GM21360 (cell line): ENCODE data around the gene ELAC1.
A peak's percentile ranks its signal among the peaks of the same experiment; 100 is the strongest.
"Not testable (repeated sequence)": the region's sequence is repeated elsewhere in the genome, so short reads cannot be mapped to it uniquely, and the experiment has no call there.

ENCODE experiments used
- ATAC-seq: cut with Tn5 transposase; IDR thresholded peaks from one replicate; pipeline ENCODE4 v1.9.1; 2021; ENCODE audit warnings: mild to moderate bottlenecking, moderate library complexity; ENCODE audit not compliant: unreplicated experiment

Gene ELAC1

DNA sequence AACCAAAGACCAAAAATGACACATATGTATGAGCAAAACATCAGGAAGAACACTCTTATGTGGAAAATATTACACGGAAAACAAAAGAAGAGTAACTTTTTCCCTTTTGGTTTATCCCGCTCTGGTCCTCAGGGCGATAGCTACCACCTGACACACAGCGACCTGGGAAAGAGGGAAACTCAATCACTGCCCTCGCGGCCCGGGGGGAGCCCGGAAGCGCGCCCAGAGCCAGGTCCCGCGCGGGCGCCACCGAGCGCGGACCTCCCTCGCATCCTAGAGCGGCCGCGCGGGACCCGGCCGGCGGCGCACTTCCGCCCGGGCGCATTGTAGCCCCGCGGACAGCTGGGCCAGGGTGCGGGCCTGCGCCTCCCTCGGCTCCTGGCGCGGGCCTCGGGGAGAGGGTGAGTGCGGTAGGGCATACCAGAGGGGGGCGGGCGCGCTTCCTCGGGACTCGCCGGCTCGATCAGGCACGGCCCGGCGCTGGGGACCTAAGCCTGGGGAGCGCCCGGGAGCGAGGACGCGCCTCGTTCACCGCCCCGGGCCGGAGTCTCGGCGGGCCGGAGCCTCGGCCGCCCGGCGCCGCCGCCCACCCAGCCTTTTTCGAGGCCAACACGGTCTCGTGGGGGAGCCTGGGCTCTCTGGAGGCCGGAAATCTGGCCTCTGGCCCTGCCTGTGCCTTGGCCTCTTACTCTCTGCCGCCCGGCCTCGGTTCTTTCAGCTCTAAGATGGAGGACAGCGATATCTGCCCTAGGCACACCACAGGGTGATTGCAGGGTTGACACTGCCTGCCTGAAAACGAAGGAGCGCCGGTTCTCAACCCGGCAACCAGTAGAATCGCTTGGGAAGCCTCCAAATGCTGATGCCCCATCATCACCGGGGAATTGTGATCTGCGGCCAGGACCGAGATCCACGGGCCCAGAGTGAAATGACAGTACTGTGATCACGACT, at the start of gene ELAC1:
Gene ELAC1 (plus strand): TSS at position 327 of the 948 bp plus-strand sequence. CDS start 6,365 bp downstream, outside the sequence.
- ATAC-seq: peak; percentile 91

- ATAC-seq: no peak
These were observed 49.7 kb upstream of the ELAC1 start for GRCh38 chr18:50918153-50918552.

DNA sequence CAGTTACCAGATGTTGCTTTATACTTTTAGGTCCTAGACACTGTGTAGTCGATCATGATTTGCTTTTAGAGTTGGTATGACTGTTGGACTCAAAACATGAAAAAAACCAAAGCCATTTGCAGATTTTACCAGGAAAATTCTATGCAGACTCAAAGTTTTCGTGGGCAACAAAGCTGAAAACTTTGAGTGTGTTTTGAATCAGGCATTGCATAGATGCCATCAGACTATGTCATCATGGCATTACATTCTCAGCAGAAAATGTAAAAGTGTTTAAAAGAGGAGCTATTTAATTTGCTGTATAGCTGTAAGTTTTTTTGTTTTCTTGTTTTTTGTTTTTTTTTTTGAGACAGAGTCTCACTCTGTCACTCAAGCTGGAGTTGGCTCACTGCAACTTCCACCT, 43.5 kb upstream of the ELAC1 start:
- no peak for ATAC-seq

- ATAC-seq: no peak
These were observed 41.3 kb upstream of the ELAC1 start for GRCh38 chr18:50926521-50926920.

DNA sequence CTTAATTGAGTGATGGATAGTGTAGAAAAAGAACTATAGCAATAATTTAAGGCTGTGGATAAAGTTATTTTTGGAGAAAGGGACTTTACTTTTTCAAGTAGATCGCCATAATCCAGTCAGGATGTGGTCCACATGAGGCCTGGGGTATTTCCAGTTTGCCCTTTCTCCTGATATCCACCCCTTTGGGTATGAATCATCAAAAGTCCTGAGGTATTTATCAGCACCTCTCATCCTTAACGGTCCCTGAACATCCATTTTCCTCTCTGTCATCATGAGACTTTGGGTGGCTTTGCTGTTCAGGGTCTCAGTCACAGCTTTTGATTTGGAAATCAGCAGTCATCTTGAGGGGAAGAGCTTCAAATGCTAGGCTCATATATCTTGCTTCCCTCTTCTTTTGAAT, 39.3 kb upstream of the ELAC1 start:
- no peak for ATAC-seq

DNA sequence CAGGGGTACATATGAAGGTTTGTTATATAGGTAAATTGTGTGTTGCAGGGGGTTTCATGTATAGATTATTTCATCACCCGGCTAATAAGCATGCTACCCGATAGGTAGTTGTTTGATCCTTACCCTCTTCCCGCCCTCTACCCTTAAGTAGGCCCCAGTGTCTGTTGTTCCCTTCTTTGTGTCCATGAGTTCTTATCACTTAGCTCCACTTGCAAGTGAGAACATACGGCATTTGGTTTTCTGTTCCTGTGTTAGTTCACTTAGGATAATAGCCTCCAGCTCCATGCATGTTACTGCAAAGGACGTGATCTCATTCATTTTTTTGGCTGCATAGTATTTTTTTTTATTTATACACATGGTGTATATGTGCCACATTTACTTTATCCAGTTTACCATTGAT, 34.2 kb upstream of the ELAC1 start:
- ATAC-seq: no peak

DNA sequence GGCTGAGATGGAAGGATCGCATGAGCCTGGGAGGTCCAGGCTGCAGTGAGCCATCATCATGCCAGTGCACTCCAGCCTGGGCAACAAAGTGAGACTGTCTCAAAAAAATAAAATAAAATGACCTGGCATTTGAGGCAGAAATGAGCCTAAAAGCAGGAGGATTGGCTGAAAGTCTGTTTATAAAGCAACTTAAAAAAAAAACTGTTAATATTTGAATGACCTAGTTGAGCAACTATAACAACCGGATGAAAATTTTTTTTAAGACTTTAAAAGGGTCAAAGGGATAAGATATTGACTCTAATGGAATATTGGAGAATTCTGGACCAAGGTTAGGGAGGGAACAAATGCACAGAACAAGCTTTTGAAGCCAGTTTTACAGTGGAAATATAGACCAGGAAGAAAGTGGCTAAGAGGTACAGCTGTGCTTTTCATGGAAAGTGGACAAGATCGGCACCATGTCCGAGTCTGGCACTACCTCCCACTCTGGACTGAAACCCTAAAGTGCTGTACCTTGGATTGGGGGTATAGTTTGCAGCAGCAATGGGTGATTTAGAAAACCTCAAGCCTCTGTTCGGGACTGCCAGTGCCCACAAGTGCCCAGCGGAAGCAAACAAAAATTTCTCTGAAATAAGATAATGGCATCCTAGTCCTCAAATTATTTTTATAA, 33.2 kb upstream of the ELAC1 start:
- no peak for ATAC-seq

DNA sequence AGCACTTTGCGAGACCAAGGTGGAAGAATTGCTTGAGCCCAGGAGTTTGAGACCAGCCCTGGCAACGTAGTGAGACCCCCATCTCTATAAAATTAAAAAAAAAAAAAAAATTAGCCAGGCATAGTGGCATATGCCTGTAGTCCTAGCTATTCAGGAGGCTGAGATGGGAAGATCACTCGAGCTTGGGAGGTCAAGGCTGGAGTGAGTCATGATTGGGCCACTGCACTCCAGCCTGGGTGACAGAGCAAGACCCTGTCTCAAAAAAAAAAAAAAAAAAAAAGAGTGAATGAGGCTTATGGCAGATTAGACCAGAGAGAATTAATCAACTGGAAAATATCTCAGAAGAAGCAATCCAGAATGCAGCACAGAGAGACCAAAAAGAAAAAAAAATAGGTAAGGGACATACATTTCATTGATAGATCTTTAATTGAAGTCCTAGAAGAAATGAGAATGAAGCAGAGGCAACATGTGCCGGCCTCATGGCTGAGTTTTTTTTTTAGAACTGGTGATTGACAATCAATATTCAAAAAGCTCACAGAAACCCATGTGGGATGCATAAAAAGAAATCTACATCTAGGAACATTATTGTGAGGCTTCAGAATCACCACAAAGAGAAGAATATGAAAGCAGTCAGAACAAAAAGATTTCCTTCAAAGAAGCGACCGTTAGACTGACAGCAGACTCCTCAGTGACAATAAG, 32.2 kb upstream of the ELAC1 start:
- no peak for ATAC-seq

DNA sequence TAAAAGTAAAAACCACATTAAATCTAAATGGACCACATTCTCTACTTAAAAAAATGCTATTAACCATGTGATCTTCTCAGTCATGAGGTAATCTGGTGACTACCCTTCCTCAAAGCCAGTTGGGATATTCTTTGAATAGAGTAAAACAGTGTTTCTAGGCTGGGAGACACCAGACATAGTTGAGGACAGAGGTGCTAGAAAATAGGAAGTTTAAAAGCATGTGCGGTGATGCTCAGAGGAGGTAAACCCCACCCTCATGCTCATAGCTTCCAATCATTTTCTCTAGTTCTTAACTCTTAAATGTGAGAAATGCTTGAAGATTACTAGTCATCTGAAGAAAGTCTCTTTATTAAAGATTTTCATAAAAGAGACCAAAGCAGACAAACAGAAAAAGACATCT, 30.7 kb upstream of the ELAC1 start:
- no peak for ATAC-seq

GRCh38 chr18:50938912-50939311, 28.9 kb upstream of the ELAC1 start:
- no peak for ATAC-seq

GRCh38 chr18:50944245-50944932, 23.5 kb upstream of the ELAC1 start:
- no peak for ATAC-seq

GRCh38 chr18:50945918-50946317, 21.9 kb upstream of the ELAC1 start:
- ATAC-seq: not testable (repeated sequence)

DNA sequence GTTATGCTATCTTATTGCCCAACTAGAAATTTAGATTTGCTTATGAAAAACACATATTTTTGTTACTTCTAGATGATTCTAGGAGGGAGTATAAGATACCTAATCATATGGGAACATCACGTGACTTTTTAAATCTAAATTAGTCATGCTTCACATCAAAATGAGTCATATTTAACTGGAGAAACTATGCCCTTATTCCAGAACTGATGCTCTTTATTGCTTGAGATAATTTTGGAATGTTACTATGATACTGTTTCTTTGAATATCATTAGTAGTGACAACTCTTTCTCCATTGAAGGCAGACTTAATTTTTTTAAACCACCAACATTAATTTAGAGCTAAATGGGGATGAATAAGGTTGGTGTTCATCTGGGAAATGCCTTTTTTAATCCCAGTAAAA, 19.9 kb upstream of the ELAC1 start:
- no peak for ATAC-seq

- ATAC-seq: no peak
These were observed 18.7 kb upstream of the ELAC1 start for GRCh38 chr18:50949185-50949584.

DNA sequence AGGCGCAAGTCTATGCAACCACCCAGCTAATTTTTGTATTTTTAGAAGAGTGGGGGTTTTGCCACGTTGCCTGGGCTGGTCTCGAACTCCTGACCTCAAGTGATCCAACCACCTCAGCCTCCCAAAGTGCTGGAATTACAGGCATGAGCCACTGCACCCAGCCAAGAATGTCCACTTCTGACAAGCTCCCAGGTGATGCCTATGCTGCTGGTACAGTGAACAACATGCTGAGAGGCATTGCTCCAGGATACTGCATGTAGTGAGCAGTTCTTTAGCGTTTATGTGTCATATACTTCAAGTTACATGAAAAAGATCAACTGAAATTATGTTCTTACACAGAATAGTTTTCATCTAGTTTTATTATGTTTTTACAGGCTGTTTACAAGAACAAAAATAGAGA, 17.2 kb upstream of the ELAC1 start:
- ATAC-seq: no peak

DNA sequence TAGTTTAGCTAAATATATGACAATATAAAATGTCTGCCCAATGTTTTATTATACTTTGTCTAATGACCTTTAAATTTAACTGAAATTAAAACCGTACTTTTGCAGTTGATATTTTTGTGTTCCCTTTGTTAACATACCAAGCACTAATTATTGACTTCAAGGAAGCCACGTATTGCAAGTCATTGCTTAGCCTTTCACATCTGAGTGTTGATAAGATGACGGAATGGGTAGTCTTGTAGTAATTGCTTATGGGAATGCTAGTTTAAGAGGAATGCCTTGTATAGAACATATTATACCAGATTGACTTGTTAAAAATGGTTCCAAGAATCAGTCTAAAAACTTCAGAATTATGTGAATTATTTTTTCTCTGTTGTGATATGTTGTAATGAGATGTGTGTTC, 14.0 kb upstream of the ELAC1 start:
- ATAC-seq: no peak

- ATAC-seq: no peak
These were observed 12.6 kb upstream of the ELAC1 start for GRCh38 chr18:50955253-50955652.

GRCh38 chr18:50956116-50956515, 11.7 kb upstream of the ELAC1 start:
- ATAC-seq: no peak

GRCh38 chr18:50961974-50962373, 5.9 kb upstream of the ELAC1 start:
- ATAC-seq: no peak

GRCh38 chr18:50969448-50969847, 1.6 kb downstream of the ELAC1 start:
- ATAC-seq: no peak

DNA sequence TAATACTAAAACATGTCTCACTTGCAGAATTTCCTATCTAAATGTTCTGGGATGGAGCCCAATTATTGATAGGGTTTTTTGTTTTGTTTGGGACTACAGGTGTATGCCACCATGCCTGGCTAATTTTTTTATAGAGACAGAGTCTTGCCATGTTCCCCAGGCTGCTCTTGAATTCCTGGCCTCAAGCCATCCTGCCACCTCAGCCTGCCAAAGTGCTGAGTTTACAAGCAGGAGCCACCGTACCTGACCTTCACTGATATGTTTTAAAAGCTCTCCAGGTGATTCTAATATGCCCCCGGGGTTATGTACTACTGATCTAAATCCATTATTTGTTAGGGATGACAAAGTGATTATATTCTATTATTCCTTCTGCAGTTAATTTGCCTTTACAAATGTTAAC, 2.2 kb downstream of the ELAC1 start:
- ATAC-seq: no peak
